Activated CD4-positive, alpha-beta memory T cell treated with anti-CD3 and anti-CD28 coated beads, Interleukin-2, amount 10 ng/mL, durations not matched to agents 7 days and 5 days (primary cell): ENCODE data around the gene GFAP. TPM values are rescaled to one million over a fixed set of nuclear protein-coding genes. Genes with fewer than 3 reads are reported as not detected.

ENCODE experiments used
- CTCF ChIA-PET: fragments of 350-600 bp; sonication (Branson Sonifier 250); formaldehyde crosslinking; loops from one replicate; lab custom pipeline; 2021; ENCODE audit warnings: antibody characterized with exemption, inconsistent platforms; lab: Charles Lee
- POLR2A ChIA-PET: fragments of 350-600 bp; sonication (Branson Sonifier 250); formaldehyde crosslinking; loops from one replicate; lab custom pipeline; 2021; ENCODE audit warnings: antibody characterized with exemption; lab: Charles Lee
- DNase-seq: peaks from one replicate; pipeline ENCODE4 v3.0.0-alpha.2; 2020
- H3K27ac Mint-ChIP-seq: one replicate; pipeline ENCODE4 v1.8.0; 2021; ENCODE audit warnings: mild to moderate bottlenecking, mixed read lengths
- H3K27me3 Mint-ChIP-seq: one replicate; pipeline ENCODE4 v1.8.0; 2021; ENCODE audit warnings: mixed read lengths
- H3K36me3 Mint-ChIP-seq: one replicate; pipeline ENCODE4 v1.8.0; 2021; ENCODE audit warnings: low read depth, mixed read lengths
- H3K4me1 Mint-ChIP-seq: one replicate; pipeline ENCODE4 v1.8.0; 2021; ENCODE audit warnings: mixed read lengths
- H3K4me3 Mint-ChIP-seq: one replicate; pipeline ENCODE4 v1.8.0; 2021; ENCODE audit warnings: mild to moderate bottlenecking, mixed read lengths
- H3K9me3 Mint-ChIP-seq: one replicate; pipeline ENCODE4 v1.8.0; 2021; ENCODE audit warnings: mixed read lengths
- total RNA-seq, 2 experiments: library from RNA; stranded (reverse); gene quantifications; one replicate each; pipeline ENCODE4 v1.2.3, GENCODE V29; 2021

The GFAP gene
- total RNA-seq, 2 experiments from 2014 or later, result not detected

DNA sequence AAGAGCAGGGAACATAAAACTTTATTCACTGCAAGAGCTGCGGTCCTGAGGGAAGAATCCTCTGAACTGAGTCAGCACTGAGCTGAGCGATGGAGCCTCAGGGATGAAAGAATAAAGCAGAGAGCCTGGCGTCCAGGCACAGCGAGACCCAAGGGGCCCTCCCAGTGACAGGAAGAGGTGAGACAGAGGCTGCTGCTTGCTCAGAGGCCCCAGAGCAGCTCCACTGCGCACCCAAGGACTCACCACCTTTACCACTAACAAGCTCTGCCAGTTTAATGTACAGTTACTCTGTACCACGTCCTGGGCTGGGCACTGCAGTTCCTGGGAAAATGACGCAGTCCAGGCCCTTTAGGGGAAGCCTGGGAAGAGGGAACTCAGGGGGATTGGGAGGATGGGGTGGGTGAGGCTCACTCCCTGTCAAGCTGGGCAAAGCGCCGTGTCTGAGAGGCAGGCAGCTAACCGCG is 5.6 kb downstream of the GFAP start:
- H3K27me3 Mint-ChIP-seq, result peaks cover 34% of the 10 kb centered on the region
- POLR2A ChIA-PET, result interaction anchor here (1.4 to 2.4 kb wide), 3 partner anchors 11 to 37 kb away, joined by 3 to 6 read pairs (median 6); partner anchors contain the start of genes EFTUD2 and KIF18B

GRCh38 chr17:44908761-44909326 is 6.5 kb downstream of the GFAP start:
- H3K9me3 Mint-ChIP-seq, result no peaks in the 10 kb centered on the region
- H3K4me1 Mint-ChIP-seq, result peaks cover 14% of the 10 kb centered on the region
- no peak for DNase-seq
- ChIA-PET CTCF (no interaction called here), POLR2A (interaction anchor here (1.4 kb wide), 1 partner anchor 38 kb away, joined by 3 read pairs; no protein-coding TSS in a partner anchor)
- no peaks in the 10 kb centered on the region for H3K36me3 Mint-ChIP-seq
- H3K27ac Mint-ChIP-seq, result no peak overlapping the region
- H3K4me3 Mint-ChIP-seq, result no peak overlapping the region
- peaks cover 31% of the 10 kb centered on the region for H3K27me3 Mint-ChIP-seq

More for the DNA sequence above, 5.6 kb downstream of the GFAP start:
- Mint-ChIP-seq H3K4me3 (no peak overlapping the region), H3K4me1 (peaks cover 14% of the 10 kb centered on the region), H3K9me3 (no peaks in the 10 kb centered on the region), H3K27ac (no peak overlapping the region), H3K36me3 (no peaks in the 10 kb centered on the region)
- DNase-seq, result no peak
- CTCF ChIA-PET, result interaction anchor here (0.9 to 1.8 kb wide), 3 partner anchors 11 to 226 kb away, joined by 3 to 6 read pairs (median 4); partner anchors contain the start of gene ACBD4

GRCh38 chr17:44907729-44908470 is 7.4 kb downstream of the GFAP start:
- H3K36me3 Mint-ChIP-seq, result no peaks in the 10 kb centered on the region
- peaks cover 9% of the 10 kb centered on the region for H3K4me1 Mint-ChIP-seq
- POLR2A ChIA-PET, result interaction anchor here (0.9 to 1.4 kb wide), 2 partner anchors 25 to 38 kb away, joined by 3 read pairs; no protein-coding TSS in a partner anchor
- H3K9me3 Mint-ChIP-seq, result no peaks in the 10 kb centered on the region
- no peak overlapping the region for H3K4me3 Mint-ChIP-seq
- peaks cover 24% of the 10 kb centered on the region for H3K27me3 Mint-ChIP-seq
- DNase-seq, result no peak
- H3K27ac Mint-ChIP-seq, result no peak overlapping the region
- CTCF ChIA-PET, result no interaction called here

GRCh38 chr17:44906763-44907728 is 8.3 kb downstream of the GFAP start:
- CTCF ChIA-PET, result no interaction called here
- Mint-ChIP-seq H3K27ac (no peak overlapping the region), H3K4me3 (no peak overlapping the region), H3K36me3 (no peaks in the 10 kb centered on the region), H3K9me3 (no peaks in the 10 kb centered on the region), H3K27me3 (peaks cover 21% of the 10 kb centered on the region), H3K4me1 (peaks cover 8% of the 10 kb centered on the region)
- POLR2A ChIA-PET, result interaction anchor here (0.9 kb wide), 1 partner anchor 26 kb away, joined by 3 read pairs; no protein-coding TSS in a partner anchor
- DNase-seq, result no peak

GRCh38 chr17:44906010-44906646 is 9.2 kb downstream of the GFAP start:
- Mint-ChIP-seq H3K36me3 (no peaks in the 10 kb centered on the region), H3K27me3 (peaks cover 24% of the 10 kb centered on the region), H3K4me1 (peaks cover 5% of the 10 kb centered on the region), H3K4me3 (no peak overlapping the region), H3K27ac (no peak overlapping the region), H3K9me3 (no peaks in the 10 kb centered on the region)
- POLR2A ChIA-PET, result no interaction called here
- CTCF ChIA-PET, result no interaction called here
- no peak for DNase-seq

DNA sequence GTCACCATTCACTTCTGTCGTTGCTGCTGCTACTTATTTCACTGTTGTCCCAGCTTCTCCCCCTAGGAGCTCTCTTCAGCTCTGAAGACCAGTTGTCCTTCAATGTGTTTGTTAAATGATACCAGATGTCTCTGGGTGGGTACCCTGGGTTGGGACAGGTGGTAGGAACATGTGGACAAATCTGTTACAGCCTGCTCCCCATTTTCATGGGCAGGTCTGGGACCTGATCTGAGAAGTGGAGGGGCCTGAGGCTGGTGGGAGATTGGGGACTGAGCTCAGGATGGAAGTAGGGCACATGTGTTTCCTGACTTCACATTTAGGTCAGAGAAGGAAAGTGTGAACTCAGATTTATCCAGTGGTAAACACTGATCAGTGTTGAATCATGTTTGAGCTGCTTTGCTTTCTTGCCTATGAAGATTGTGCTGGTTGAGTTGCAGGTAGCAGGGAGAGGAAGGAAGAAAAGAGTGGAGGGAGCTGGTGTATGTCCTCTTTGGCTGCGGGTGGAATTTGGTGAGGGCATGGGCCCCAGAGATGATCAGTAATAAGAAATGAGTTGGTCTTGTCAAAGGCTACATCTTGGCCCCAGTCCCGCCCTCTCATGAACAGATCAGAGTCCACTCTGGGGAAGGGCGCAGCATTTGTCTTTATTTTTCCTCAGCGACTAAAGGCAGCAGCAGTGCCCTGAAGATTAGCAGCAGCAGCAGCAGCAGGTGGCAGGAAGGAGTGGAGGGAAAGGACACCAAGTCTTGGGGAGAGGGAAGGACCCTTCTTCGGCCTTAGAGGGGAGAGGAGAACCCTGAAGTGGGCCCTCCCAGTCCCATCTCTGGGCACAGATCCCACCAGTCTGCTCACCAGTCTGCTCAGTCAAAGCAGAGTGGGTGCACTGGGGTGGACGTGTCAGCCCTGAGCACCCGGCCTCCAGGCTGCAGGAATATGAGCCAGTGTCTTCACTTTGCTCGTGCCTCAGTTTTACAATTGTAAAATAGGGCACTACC is 10.0 kb downstream of the GFAP start:
- ChIA-PET POLR2A (no interaction called here), CTCF (interaction anchor here (1.1 kb wide), 1 partner anchor 230 kb away, joined by 3 read pairs; the partner anchor contains the start of gene ACBD4)
- peaks cover 3% of the 10 kb centered on the region for H3K4me1 Mint-ChIP-seq
- no peak overlapping the region for H3K27ac Mint-ChIP-seq
- no peaks in the 10 kb centered on the region for H3K36me3 Mint-ChIP-seq
- DNase-seq, result no peak
- H3K9me3 Mint-ChIP-seq, result no peaks in the 10 kb centered on the region
- peaks cover 17% of the 10 kb centered on the region for H3K27me3 Mint-ChIP-seq
- no peak overlapping the region for H3K4me3 Mint-ChIP-seq

GRCh38 chr17:44904001-44904984 is 11.0 kb downstream of the GFAP start:
- no peak overlapping the region for H3K4me3 Mint-ChIP-seq

GRCh38 chr17:44903012-44903685 is 12.2 kb downstream of the GFAP start:
- H3K27ac Mint-ChIP-seq, result no peak overlapping the region
- DNase-seq, result no peak

More at GRCh38 chr17:44904001-44904984, 11.0 kb downstream of the GFAP start:
- peaks cover 10% of the 10 kb centered on the region for H3K4me1 Mint-ChIP-seq
- H3K27ac Mint-ChIP-seq, result no peak overlapping the region
- H3K27me3 Mint-ChIP-seq, result peaks cover 17% of the 10 kb centered on the region
- ChIA-PET CTCF (interaction anchor here (1.1 kb wide), 1 partner anchor 231 kb away, joined by 3 read pairs; the partner anchor contains the start of gene ACBD4), POLR2A (no interaction called here)
- DNase-seq, result no peak
- no peaks in the 10 kb centered on the region for H3K9me3 Mint-ChIP-seq
- H3K36me3 Mint-ChIP-seq, result no peaks in the 10 kb centered on the region

GRCh38 chr17:44902135-44902760 is 13.1 kb downstream of the GFAP start:
- CTCF ChIA-PET, result interaction anchor here (0.5 to 1.5 kb wide), 2 partner anchors 233 to 1141 kb away, joined by 3 to 5 read pairs; partner anchors contain the start of gene ACBD4
- no peaks in the 10 kb centered on the region for H3K9me3 Mint-ChIP-seq
- no peak overlapping the region for H3K4me3 Mint-ChIP-seq
- no peaks in the 10 kb centered on the region for H3K36me3 Mint-ChIP-seq
- peaks cover 19% of the 10 kb centered on the region for H3K4me1 Mint-ChIP-seq
- no peak for DNase-seq
- POLR2A ChIA-PET, result interaction anchor here (1.6 kb wide), 1 partner anchor 24 kb away, joined by 3 read pairs; no protein-coding TSS in a partner anchor
- peaks cover 16% of the 10 kb centered on the region for H3K27me3 Mint-ChIP-seq
- no peak overlapping the region for H3K27ac Mint-ChIP-seq

More at GRCh38 chr17:44903012-44903685, 12.2 kb downstream of the GFAP start:
- POLR2A ChIA-PET, result no interaction called here
- H3K9me3 Mint-ChIP-seq, result no peaks in the 10 kb centered on the region
- H3K4me1 Mint-ChIP-seq, result peaks cover 15% of the 10 kb centered on the region
- no peak overlapping the region for H3K4me3 Mint-ChIP-seq
- peaks cover 16% of the 10 kb centered on the region for H3K27me3 Mint-ChIP-seq
- H3K36me3 Mint-ChIP-seq, result no peaks in the 10 kb centered on the region
- CTCF ChIA-PET, result interaction anchor here (1.5 kb wide), 1 partner anchor 232 kb away, joined by 5 read pairs; the partner anchor contains the start of gene ACBD4
